Omental fat pad (tissue), 4 donors: ENCODE results near the gene C2CD2. TPM values are rescaled to one million over a fixed set of nuclear protein-coding genes. Genes with fewer than 3 reads are reported as not detected.

Experiments
- ATAC-seq: fragments of 150-250 bp; one replicate; pipeline ENCODE4 v1.9.1; 2016; ENCODE audit warnings: mild to moderate bottlenecking, moderate library complexity; ENCODE audit not compliant: low FRiP score
- DNase-seq: peaks from one replicate; pipeline ENCODE4 v3.0.0-alpha.2; 2019; ENCODE audit warnings: low spot score
- CTCF ChIP-seq, 3 donors: fragments of 450-650 bp; IDR thresholded peaks; one replicate each; pipeline ENCODE4 v1.5.1; 2016 to 2017; ENCODE audit warnings: antibody characterized with exemption in 3 of 3, mild to moderate bottlenecking in 3 of 3, moderate library complexity in 2 of 3
- total RNA-seq, 4 donors: library from RNA; depleted of rRNA; stranded (reverse); fragments of >200 nt; gene quantifications; one replicate each; pipeline ENCODE4 v1.1.0, GENCODE V29; 2016

C2CD2 gene
- total RNA-seq, 4 donors from 2014 or later: 57.7 to 264 (median 96.4) TPM

GRCh38 chr21:41914358-41914757 is 39.5 kb downstream of the C2CD2 start:
- ATAC-seq: no peak
- no peak for TF ChIP-seq CTCF (IDR thresholded peaks at IDR 0.05)
- DNase-seq: no peak

- no peak for TF ChIP-seq CTCF (IDR thresholded peaks at IDR 0.05)
- ATAC-seq (no peak), DNase-seq (no peak)
Observed at GRCh38 chr21:41913230-41913629, 40.6 kb downstream of the C2CD2 start.

GRCh38 chr21:41908829-41909228 is 45.0 kb downstream of the C2CD2 start:
- DNase-seq (no peak), ATAC-seq (no peak)
- TF ChIP-seq CTCF (IDR thresholded peaks at IDR 0.05): no peak

- no peak for TF ChIP-seq CTCF (IDR thresholded peaks at IDR 0.05)
- ATAC-seq (no peak), DNase-seq (no peak)
Observed at GRCh38 chr21:41907496-41908258, 46.1 kb downstream of the C2CD2 start.

- TF ChIP-seq CTCF (IDR thresholded peaks at IDR 0.05): no peak
- DNase-seq: no peak
- no peak for ATAC-seq
Observed at GRCh38 chr21:41906770-41907169, 47.0 kb downstream of the C2CD2 start.

- ATAC-seq (no peak), DNase-seq (no peak)
- TF ChIP-seq CTCF (IDR thresholded peaks at IDR 0.05): no peak
Observed at GRCh38 chr21:41903559-41904351, 50.1 kb downstream of the C2CD2 start.
